ENCODE measurements around the gene SH2D3C.

GRCh38 chr9:127756233-127756632, 22.2 kb downstream of the SH2D3C start:
- TF ChIP-seq GATA3 (IDR thresholded peaks at IDR 0.05; ENCODE audit: low read depth, low read length) (no peak), GATA2 (IDR thresholded peaks at IDR 0.05; ENCODE audit: low read depth, low read length) (no peak)

Measured in SH-SY5Y (cell line).